GM21381 (cell line): Measurements from ENCODE around the gene KLRC4.
"Not testable (repeated sequence)": the region's sequence is repeated elsewhere in the genome, so short reads cannot be mapped to it uniquely, and the experiment has no call there.

Experiments used
- ATAC-seq: cut with Tn5 transposase; IDR thresholded peaks from one replicate; pipeline ENCODE4 v1.9.1; 2021; ENCODE audit warnings: mild to moderate bottlenecking, moderate library complexity; ENCODE audit not compliant: unreplicated experiment

KLRC4 gene

DNA sequence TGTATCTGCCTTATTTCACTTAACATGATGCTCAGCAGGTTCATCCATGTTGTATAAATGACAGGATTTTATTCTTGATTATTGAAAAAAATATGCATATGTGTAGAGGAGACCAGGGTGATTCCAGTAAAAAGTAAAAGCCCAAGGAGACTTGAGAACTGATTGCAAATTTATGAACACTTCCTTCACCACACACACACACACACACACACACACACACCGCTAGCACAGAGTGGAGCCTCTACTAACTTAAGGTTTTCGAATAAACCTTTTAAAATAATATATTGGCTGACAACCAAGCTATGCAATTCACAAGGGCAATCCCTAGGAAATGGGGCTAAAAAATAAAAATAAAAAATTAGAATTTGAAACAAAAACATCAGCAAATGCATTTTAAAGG, 11.4 kb downstream of the KLRC4 start:
- ATAC-seq: no peak

DNA sequence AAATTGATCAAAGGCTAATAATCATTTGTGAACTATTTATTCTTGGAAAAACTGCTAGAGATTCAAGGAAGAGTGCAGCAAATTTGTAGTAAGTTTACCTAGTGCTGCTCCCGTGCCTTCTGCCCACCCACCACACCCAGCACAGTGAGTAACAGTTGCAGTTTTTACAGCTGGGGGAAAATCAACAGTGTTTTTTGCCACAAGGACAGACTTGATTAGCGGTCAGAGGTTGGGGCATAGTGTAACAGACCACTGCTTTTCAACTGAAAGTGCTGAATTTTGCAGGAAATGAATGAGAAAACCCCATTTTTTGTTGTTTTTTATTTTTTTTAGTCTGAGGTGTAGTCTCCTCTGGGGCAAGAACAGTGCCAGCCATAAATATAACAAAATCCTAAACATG, 12.3 kb downstream of the KLRC4 start:
- ATAC-seq: no peak

DNA sequence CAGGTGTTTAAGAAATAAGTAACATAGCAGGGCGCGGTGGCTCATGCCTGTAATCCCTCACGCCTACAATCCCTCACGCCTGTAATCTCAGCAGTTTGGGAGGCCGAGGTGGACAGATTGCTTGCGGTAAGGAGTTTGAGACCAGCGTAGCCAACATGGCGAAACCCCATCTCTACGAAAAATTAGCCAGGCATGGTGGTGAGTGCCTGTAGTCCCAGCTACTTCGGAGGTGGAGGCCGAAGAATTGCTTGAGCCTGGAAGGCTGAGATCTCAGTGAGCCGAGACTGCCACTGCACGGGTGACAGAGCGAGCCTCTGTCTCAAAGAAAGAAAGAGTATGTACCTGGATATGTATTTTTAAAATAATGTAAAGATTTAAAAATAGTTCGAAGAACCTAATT, 13.4 kb downstream of the KLRC4 start:
- not testable (repeated sequence) for ATAC-seq

DNA sequence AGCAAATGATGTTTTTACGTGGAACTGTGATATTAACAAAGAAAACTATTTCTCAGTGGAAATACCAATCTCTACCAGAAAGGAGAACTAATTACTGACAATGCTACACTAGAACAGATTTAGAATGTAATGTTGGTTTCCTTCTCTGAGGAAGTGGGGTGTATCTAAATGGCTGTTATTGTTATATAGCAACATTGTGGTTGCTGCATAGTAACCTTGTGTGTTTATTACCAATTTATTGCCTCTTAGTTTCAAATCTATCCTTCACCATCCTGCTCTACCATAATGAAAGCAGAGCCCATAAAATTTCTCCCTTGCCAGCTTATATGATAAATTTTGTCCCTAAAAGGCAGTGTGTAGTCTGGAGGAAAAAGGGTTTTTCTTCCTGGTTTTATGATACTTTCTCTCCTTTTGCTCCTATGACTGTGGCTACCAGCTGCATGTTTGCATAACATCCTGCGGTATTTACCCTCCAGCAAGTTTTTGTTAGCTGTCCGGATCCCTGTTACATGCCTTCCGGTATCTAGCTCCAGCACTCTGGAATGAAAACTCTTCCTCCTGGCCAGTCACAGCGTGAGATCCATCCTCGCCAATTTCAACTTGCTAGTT, 14.1 kb downstream of the KLRC4 start:
- ATAC-seq: peak; percentile 56

DNA sequence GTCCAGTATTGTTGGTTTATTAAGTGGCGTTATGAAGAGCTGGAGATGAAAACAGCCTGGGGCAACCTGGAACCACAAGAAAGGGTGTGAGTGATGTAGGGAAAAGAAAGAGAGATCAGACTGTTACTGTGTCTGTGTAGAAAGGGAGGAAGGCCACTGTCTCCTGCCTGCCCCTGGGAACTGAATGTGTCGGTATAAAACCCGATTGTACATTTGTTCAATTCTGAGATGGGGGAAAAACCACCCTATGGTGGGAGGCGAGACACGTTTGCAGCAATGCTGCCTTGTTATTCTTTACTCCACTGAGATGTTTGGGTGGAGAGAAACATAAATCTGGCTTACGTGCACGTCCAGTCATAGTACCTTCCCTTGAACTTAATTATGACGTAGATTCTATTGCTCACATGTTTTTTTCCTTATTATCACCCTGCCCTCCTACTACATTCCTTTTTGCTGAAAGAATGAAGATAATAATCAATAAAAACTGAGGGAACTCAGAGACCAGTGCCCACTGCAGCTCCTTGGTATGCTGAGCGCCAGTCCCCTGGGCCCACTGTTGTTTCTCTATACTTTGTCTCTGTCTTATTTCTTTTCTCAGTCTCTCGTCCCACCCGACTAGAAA, 14.9 kb downstream of the KLRC4 start:
- ATAC-seq: not testable (repeated sequence)

DNA sequence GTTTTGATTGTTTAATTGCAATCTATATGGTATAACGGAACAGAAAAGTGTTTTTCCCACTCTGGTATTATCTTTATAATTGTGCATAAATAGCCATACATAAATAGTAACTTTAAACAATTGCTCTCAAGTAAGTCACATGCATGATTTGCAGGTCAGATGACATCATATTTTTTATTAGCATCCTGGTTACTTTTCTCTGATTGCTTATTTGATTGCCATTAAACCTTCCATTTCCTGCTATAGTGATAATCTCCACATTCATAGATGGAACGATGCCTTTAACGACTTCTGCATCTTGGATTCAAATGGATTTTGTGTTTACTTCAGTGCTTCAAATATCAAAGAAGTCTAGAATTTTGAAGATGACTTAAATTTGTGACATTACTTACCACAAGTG, 16.3 kb downstream of the KLRC4 start:
- ATAC-seq: no peak

DNA sequence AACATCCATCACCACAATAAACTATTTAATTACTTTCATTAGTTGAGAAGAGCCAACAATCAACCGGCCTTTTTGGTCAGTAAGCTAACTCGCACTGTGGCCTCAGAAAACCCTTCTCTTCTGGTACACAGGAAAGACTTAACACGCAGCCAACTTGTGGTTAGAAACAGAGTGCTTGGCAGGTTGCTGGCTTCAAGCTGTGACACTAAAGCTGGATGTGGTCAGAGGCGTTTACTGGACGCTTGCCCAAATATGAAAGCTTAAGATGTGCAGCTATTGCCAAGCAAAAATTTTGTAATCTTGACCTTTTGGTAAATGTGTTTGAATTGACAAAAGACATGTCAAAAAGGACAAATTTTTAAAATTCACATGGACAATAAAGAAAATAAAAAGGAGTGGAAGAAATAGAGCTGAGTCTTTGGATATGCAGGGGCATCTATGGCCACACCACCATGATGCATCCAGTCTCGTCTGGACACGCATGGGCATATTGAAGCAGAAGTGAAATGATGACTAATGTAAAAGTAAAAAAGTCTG, 17.1 kb downstream of the KLRC4 start:
- ATAC-seq: peak; percentile 78

DNA sequence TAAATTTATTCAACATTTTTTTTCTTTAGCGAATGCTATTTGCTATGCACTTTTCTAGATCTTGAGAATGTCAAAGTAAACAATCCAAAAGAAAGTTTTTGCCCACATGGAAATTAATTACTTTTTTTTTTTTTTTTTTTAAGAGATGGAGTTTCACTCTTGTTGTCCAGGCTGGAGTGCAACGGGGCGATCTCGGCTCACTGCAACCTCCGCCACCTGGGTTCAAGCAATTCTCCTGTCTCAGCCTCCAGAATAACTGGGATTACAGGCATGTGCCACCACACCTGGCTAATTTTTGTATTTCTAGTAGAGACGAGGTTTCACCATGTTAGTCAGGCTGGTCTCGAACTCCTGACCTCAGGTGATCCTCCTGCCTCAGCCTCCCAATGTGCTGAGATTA, 18.6 kb downstream of the KLRC4 start:
- ATAC-seq: not testable (repeated sequence)

DNA sequence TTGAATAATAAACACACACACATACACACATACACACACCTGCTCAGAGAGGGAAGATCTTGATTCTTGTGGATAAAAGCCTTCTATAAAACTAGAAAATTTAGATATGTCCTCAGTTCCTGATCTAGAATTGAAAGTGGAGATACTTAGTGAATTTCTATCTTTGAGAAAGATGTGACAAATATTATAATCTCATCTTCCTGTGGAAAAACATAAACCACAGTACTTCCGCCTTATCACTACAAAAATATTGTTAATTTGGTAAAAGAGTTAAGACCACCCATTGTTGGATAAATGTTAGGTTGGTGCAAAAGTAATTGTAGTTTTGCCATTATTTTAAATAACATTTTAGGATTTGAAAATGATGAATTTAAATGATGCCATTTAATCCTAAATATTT, 19.7 kb downstream of the KLRC4 start, which contains the start of gene KLRK1:
TSS of gene KLRK1 (minus strand) at position 138 of the 400 bp plus-strand sequence. CDS start 1,231 bp downstream, outside the sequence.
- no peak for ATAC-seq

DNA sequence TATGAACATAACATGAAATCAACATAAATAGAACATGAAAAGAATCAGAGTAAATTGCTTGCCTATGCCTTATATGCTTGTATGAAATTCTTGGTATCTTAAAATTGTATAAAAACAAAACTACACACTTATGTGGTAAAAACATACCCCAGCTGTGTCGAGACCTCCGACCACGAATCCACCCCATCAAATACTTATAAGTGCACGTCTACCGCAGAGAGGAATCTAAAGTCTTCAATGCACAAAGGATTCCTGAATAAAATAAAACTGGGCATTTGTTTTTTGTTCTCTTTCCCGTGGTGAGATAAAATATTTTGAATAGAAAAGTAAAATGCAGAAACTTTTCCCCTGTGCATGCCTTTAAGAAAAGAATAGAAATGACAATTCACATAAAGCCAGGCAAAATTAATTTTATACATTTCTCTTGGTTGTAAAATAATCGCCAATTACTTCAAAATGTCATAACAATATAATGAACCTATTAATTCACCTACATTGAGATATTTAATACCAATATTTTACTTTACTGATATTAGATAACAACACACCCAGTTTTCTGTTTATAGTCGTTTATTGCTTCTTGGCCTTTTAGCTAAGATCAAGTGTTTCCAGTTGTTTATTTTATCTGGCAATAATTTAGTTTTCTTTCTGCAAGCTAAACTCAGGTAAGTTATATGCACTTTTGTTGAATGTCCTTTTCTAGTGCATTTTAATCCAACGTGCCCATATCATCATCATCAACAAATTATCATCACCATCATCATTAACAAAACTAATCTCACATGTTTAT, 20.7 kb downstream of the KLRC4 start:
- no peak for ATAC-seq

DNA sequence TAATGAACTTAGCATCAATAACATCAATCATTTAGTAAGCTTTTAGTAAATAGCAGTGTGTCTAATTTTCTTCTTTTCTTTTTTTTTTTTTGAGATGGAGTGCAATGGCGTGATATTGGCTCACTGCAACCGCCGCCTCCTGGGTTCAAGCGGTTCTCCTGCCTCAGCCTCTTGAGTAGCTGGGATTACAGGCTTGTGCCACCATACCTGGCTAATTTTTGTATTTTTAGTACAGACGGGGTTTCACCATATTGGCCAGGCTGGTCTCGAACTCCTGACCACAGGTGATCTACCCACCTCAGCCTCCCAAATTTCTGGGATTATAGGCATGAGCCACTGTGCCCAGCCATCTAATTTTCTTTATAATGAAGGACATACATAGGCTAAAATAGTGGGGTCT, 22.1 kb downstream of the KLRC4 start:
- ATAC-seq: not testable (repeated sequence)

DNA sequence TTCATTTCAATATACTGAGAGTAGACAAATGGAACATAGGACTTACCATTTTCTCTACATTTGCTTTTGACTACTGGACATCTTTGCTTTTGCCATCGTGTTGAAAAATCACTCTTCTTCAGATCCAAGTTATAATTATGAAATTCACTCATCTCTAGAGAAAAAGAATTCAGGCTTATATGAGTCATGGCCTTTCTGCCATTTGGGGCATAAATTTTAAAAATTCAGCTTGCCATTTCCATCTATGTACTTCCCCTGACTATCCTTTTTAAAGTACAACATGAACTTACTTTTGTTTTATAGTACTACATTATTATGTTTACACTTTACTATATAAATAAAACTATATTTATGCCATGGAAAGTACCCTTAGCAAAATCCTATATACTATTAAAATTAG, 22.7 kb downstream of the KLRC4 start:
- no peak for ATAC-seq

DNA sequence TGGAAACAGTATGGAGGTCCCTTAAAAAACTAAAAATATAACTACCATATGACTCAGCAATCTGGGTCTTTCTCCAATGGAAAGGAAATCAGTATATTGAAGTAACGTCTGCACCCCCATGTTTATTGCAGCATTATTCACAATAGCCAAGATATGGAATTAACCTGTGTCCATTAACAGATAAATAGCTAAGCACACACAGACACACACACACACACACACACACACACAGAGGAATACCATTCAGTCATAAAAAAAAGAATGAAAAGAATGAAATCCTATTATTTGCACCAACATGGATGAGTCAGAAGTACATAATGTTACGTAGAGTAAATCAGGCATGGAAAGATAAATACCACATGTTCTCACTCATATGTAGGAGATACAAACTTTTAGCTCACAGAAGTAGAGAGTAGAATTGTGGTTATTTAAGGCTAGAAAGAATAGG, 24.4 kb downstream of the KLRC4 start:
- ATAC-seq: no peak

DNA sequence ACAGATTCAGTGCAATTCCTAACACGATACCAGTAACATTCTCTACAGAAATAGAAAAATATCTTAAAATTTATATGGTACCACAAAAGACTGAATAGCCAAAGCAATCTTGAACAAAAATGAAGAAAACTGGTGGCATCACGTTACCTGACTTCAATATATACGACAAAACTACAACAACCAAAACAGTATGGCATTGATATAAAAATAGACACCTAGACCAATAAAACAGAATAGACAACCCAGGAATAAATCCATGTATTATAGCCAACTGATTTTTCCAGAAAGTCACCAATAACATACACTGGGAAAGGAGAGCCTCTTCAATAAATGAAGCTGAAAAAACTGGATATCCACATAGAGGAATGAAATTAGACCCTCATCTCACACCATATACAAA, 25.4 kb downstream of the KLRC4 start:
- no peak for ATAC-seq

DNA sequence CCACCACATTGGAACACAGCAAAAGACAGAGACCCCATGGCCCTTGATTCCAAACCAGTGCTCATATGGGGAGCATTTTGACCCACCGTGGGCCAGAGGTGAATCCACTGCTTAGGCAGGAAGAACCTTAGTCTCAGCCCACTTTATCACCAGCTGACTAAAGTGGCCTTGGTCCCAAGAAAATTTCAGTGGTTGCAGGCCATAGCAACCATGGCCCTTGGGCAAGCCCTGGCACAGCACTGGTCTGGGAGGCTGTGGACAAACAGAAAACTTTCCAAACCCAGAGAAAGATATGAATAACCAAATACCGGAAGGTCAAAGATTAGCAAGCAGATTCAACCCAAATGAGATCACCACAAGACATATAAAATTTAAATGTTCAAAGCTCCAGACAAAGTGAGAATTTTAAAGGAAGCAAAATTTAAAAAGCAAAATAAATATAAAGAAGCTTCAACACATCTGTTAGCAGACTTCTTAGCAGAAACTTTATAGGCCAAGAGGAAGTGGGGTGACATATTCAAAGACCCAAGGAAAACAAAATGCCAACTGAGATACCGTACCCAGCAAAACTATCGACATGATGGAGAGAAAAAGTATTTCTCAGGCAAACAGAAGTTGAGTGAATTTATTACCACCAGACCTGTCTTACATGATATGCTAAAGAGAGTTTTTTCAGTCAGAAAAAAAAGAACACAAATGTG, 27.5 kb downstream of the KLRC4 start:
- ATAC-seq: no peak

DNA sequence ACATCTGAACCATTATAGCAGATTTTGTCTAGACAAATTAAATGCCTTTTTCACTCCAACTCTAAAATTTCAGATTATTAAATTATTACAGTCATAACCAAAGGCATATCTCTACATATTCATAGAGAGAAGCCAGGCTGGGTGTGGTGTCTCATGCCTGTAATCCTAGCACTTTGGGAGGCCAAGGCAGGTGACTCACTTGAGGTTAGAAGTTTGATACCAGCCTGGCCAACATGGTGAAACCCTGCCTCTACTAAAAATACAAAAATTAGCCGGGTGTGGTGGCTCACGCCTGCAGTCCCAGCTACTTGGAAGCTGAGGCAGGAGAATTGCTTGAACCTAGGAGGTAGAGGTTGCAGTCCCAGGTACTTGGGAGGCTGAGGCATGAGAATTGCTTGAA, 30.8 kb downstream of the KLRC4 start:
- not testable (repeated sequence) for ATAC-seq

DNA sequence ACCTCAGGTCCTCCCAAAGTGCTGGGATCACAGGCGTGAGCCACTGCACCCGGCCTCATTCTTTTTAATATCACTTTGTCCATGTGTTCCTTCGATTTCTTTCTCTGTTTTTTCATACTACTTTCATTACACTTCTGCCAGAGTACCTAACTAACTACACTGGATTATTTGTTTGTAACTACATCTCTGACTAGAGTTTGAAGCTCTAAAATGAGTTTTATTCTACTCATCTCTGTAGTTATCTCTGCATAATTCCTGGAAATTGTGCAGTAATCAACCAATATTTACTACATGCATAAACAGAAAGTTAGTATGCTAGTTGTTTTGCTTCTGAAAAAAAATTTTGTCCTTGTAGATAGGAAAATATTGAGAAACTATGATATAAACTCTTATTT, 34.9 kb downstream of the KLRC4 start:
- no peak for ATAC-seq

DNA sequence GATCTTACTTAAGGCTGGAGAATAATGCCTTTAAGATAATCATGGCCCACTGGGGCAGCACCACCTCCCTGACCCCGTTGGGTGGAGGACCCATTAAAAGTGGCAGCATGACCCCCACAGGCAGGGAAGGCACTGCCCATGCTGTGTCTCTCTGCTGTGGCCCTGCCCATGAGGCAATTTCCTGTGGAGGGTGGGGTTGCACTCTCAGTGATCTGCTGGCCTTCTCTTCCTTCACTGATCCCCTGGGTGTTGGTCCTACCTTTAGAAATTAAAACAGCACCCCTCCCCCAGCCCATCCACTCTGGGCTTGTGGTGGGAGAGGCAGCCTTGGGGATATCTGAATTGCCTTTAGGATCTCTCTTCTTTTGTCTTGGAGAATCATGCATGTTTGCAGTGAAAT, 37.0 kb downstream of the KLRC4 start:
- ATAC-seq: no peak

DNA sequence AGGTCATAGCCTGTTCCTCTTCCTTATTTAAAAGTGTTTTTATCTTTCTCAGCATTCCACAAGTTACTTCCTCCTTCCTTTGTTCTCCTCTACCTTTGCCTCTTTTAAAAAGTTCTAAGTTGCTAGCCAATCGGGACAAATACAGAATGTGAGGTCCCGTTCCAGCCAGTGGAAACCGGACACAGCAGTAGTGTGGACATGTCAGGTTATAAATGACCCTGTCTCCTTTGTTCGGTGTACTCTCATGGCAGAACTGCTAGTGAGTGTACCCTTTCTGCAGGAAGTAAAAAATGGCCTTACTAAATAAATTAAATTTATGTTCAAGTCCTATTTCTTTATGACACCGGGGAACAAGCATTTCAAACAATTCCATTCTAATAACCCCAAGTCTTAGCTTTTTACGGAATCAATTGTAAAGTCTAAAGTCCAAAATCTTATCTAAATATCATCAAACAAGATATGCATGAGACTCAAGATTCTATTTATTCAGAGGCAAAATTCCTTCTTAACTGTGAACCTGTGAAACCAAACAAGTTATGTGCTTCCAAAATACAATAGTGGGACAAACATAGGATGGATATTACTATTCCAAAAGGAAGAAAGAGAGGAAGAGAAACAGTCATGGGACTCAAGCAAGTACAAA, 37.5 kb downstream of the KLRC4 start:
- ATAC-seq: not testable (repeated sequence)

DNA sequence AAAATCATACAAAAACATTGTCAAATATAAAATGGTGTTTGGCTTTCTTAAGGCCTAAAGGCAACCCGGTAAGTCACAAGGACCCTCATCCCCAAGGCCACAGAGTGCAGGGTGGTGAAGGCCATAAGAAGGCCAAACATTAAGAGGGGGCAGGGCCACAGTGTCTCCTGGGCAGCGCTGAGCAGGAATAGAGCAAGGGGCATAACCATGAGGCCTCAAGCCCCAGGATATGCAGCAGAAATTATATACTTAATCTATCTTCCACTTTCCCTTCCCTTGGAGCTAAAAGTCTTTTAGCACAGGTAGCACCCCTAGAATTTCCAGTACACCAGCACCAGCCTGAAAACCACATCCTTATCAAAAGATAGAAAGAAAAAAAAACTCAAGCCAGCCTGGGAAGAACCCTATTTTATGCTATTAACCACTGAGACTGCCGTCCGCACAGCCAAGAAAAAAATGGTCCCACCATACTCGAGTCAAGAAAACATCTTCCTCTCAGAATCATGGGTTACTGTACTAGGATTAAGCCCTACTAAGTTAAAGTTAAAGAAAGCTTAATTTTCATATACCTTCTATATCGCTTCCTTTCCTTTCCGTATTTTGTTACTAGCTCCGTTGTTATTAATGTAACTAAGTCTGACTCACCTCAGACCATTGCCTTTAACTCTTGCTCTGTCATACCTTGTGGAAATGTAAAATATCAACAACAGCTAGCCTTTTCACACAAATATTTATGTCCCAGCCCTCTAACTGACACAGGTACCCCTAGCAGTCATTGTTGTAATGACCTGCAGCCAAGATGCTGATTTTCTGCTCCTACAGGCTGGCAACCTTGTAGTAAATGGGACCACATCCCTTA, 39.8 kb downstream of the KLRC4 start:
- ATAC-seq: no peak
